IMR-90 (cell line): Measurements from ENCODE around the gene ZBTB33. TPM values are rescaled to one million over a fixed set of nuclear protein-coding genes. Genes with fewer than 3 reads are reported as not detected.

Experiments
- ATAC-seq: fragments of 200-7000 bp; cut with Tn5 transposase; 2 replicates; pipeline ENCODE4 v1.9.1; 2020; ENCODE audit warnings: low read depth, mild to moderate bottlenecking, moderate library complexity
- BruUV-seq: library from RNA; stranded (reverse); fragments of 400-500 nt; replicated peaks from 2 replicates; lab custom pipeline; 2021; lab: Mats Ljungman, UMichigan
- CTCF ChIA-PET: fragments of 300-600 bp; formaldehyde crosslinking; extraction: SDS; loops from one replicate; lab custom pipeline; 2021; ENCODE audit warnings: antibody characterized with exemption; lab: Yijun Ruan, JAX
- POLR2A ChIA-PET: fragments of 300-600 bp; sonication (Branson Sonifier 250); formaldehyde crosslinking; loops from one replicate; lab custom pipeline; 2022; ENCODE audit warnings: antibody characterized with exemption; ENCODE audit not compliant: unreplicated experiment; lab: Charles Lee
- DNase-seq: peaks from one replicate; pipeline ENCODE4 v3.0.0; 2013
- H2AFZ ChIP-seq: replicated peaks from 2 replicates; pipeline ENCODE3; 2013; ENCODE audit warnings: low read length, mild to moderate bottlenecking; ENCODE audit not compliant: poor library complexity
- H2AK5ac ChIP-seq: 2 replicates; pipeline ENCODE4 v1.6.1; 2013; ENCODE audit warnings: low read depth, low read length, inconsistent platforms
- H2AK9ac ChIP-seq: replicated peaks from 2 replicates; pipeline ENCODE3; 2013; ENCODE audit warnings: mild to moderate bottlenecking, low read depth, low read length, moderate library complexity; ENCODE audit not compliant: poor library complexity
- H2BK120ac ChIP-seq: 2 replicates; pipeline ENCODE4 v1.6.1; 2013; ENCODE audit warnings: low read depth, low read length, inconsistent platforms
- H2BK15ac ChIP-seq: 3 replicates; pipeline ENCODE4 v1.6.1; 2013; ENCODE audit warnings: low read depth, low read length, inconsistent platforms
- H2BK20ac ChIP-seq: 2 replicates; pipeline ENCODE4 v1.6.1; 2013; ENCODE audit warnings: low read depth, mild to moderate bottlenecking, inconsistent platforms, low read length, moderate library complexity
- H2BK5ac ChIP-seq: 2 replicates; pipeline ENCODE4 v1.6.1; 2013; ENCODE audit warnings: mild to moderate bottlenecking, low read depth, low read length, inconsistent platforms; ENCODE audit not compliant: poor library complexity, severe bottlenecking
- H3K14ac ChIP-seq: replicated peaks from 2 replicates; pipeline ENCODE4 v1.6.1; 2013; ENCODE audit warnings: low read depth, low read length, inconsistent platforms
- H3K18ac ChIP-seq: 2 replicates; pipeline ENCODE4 v1.6.1; 2013; ENCODE audit warnings: low read depth, low read length, control low read depth
- H3K23ac ChIP-seq: 2 replicates; pipeline ENCODE4 v1.6.1; 2013; ENCODE audit warnings: low read depth, low read length, inconsistent platforms
- H3K27ac ChIP-seq: 2 replicates; pipeline ENCODE4 v1.5.1; 2013; ENCODE audit warnings: mild to moderate bottlenecking, control low read depth, low read length; ENCODE audit not compliant: insufficient read depth
- H3K27me3 ChIP-seq: 2 replicates; pipeline ENCODE4 v1.6.1; 2013; ENCODE audit warnings: low read length; ENCODE audit not compliant: control insufficient read depth, insufficient read depth
- H3K36me3 ChIP-seq: 2 replicates; pipeline ENCODE4 v1.6.1; 2013; ENCODE audit warnings: low read length, mixed read lengths; ENCODE audit not compliant: control insufficient read depth, insufficient read depth
- H3K4ac ChIP-seq: 2 replicates; pipeline ENCODE4 v1.6.1; 2013; ENCODE audit warnings: low read depth, low read length, inconsistent platforms
- H3K4me1 ChIP-seq: 2 replicates; pipeline ENCODE4 v1.6.1; 2013; ENCODE audit warnings: low read length, mixed read lengths; ENCODE audit not compliant: control insufficient read depth, insufficient read depth
- H3K4me2 ChIP-seq: 2 replicates; pipeline ENCODE4 v1.6.1; 2013; ENCODE audit warnings: low read depth, mild to moderate bottlenecking, control low read depth, low read length, moderate library complexity
- H3K4me3 ChIP-seq: 2 replicates; pipeline ENCODE4 v1.5.1; 2013; ENCODE audit warnings: low read depth, mild to moderate bottlenecking, control low read depth, low read length, moderate library complexity; ENCODE audit not compliant: insufficient read depth
- H3K56ac ChIP-seq: 2 replicates; pipeline ENCODE4 v1.6.1; 2013; ENCODE audit warnings: low read length, inconsistent platforms; ENCODE audit not compliant: insufficient read depth; ENCODE audit errors: extremely low read depth
- H3K79me1 ChIP-seq, 2 experiments: 2 replicates each; pipeline ENCODE4 v1.6.1; 2013; ENCODE audit warnings: low read length in 2 of 2, inconsistent platforms in 1 of 2, low read depth in 1 of 2
- H3K9ac ChIP-seq: 2 replicates; pipeline ENCODE4 v1.6.1; 2013; ENCODE audit warnings: low read depth, low read length, control low read depth
- H3K9me1 ChIP-seq: 2 replicates; pipeline ENCODE4 v1.6.1; 2013; ENCODE audit warnings: low read length, inconsistent platforms; ENCODE audit not compliant: insufficient read depth
- H3K9me3 ChIP-seq: 2 replicates; pipeline ENCODE4 v1.6.1; 2013; ENCODE audit warnings: low read length; ENCODE audit not compliant: control insufficient read depth, insufficient read depth
- H4K20me1 ChIP-seq: 2 replicates; pipeline ENCODE4 v1.6.1; 2013; ENCODE audit warnings: low read length, inconsistent platforms; ENCODE audit not compliant: insufficient read depth
- H4K5ac ChIP-seq: 2 replicates; pipeline ENCODE4 v1.6.1; 2013; ENCODE audit warnings: mild to moderate bottlenecking, low read depth, low read length, control low read depth
- H4K8ac ChIP-seq, 2 experiments: 2 replicates each; pipeline ENCODE4 v1.6.1; 2013; ENCODE audit warnings: low read depth in 2 of 2, low read length in 2 of 2, control low read depth in 1 of 2, inconsistent platforms in 1 of 2
- H4K91ac ChIP-seq: 2 replicates; pipeline ENCODE4 v1.6.1; 2013; ENCODE audit warnings: low read depth, low read length, inconsistent platforms; ENCODE audit not compliant: insufficient read depth
- FOS ChIP-seq: fragments of 150-350 bp; IDR thresholded peaks from 2 replicates; pipeline ENCODE4 v1.6.1; 2016; ENCODE audit warnings: low read depth, low read length
- MAFK ChIP-seq: IDR thresholded peaks from 2 replicates; pipeline ENCODE4 v1.6.1; 2012; ENCODE audit warnings: low read depth, low read length, improper control_type of control experiment
- MAZ ChIP-seq: IDR thresholded peaks from 2 replicates; pipeline ENCODE4 v1.6.1; 2012; ENCODE audit warnings: low read depth, mild to moderate bottlenecking, low read length, improper control_type of control experiment, moderate library complexity, borderline replicate concordance
- MXI1 ChIP-seq: IDR thresholded peaks from 2 replicates; pipeline ENCODE4 v1.6.1; 2012; ENCODE audit warnings: low read depth, mild to moderate bottlenecking, low read length, moderate library complexity, borderline replicate concordance
- NFE2L2 ChIP-seq: fragments of 150-350 bp; IDR thresholded peaks from 2 replicates; pipeline ENCODE4 v1.6.1; 2016; ENCODE audit warnings: low read depth, mild to moderate bottlenecking, low read length
- RAD21 ChIP-seq: IDR thresholded peaks from 2 replicates; pipeline ENCODE4 v1.6.1; 2012; ENCODE audit warnings: low read length, improper control_type of control experiment
- RFX5 ChIP-seq: IDR thresholded peaks from 2 replicates; pipeline ENCODE4 v1.8.0; 2012; ENCODE audit warnings: low read depth, mild to moderate bottlenecking, low read length, moderate library complexity
- SMC3 ChIP-seq: fragments of 150-350 bp; IDR thresholded peaks from 2 replicates; pipeline ENCODE4 v1.6.1; 2016; ENCODE audit warnings: low read depth, mild to moderate bottlenecking, antibody characterized with exemption, low read length, moderate library complexity
- WGBS, 2 experiments: methylation state at CpG; one replicate each; pipeline versions ENCODE4 v1.1.5 to v1.1.7; 2013; ENCODE audit warnings: missing lambda C conversion rate in 2 of 2; ENCODE audit not compliant: insufficient read length in 1 of 2; ENCODE audit errors: extremely low coverage in 2 of 2; 5-methylcytosine and 5-hydroxymethylcytosine counted together
- dilution Hi-C: fragments of 300-500 bp; cut with HindIII; formaldehyde crosslinking; loops from one replicate; pipeline ENCODE4 v1.14.3; 2018; ENCODE audit warnings: low sequenced_read_pairs; ENCODE audit not compliant: unreplicated experiment
- in situ Hi-C: fragments of 300-500 bp; cut with MboI; formaldehyde crosslinking; loops from 3 replicates; pipeline ENCODE4 v1.14.3; 2019; ENCODE audit warnings: low sequenced_read_pairs, inconsistent platforms, mixed read lengths
- intact Hi-C: fragments of 100-400 bp; cut with micrococcal nuclease; formaldehyde crosslinking; loops from 2 replicates; pipeline ENCODE4 v1.10.0; 2022
- polyA plus RNA-seq, 3 experiments: library from polyadenylated mRNA; depleted of rRNA; stranded (reverse); fragments of >200 nt; gene quantifications; 2 replicates each; pipeline ENCODE4 v1.2.3, GENCODE V29; 2012; ENCODE audit warnings: low replicate concordance in 1 of 3
- total RNA-seq: library from RNA; depleted of rRNA; stranded (reverse); fragments of >200 nt; gene quantifications from 2 replicates; pipeline ENCODE4 v1.2.3, GENCODE V29; 2012
- TF ChIP-seq, protein P1 (sequence below): fragments of 150-350 bp; IDR thresholded peaks from 2 replicates; pipeline ENCODE4 v1.6.1; 2017; ENCODE audit warnings: mild to moderate bottlenecking, antibody characterized with exemption, low read length, low read depth

Gene ZBTB33
- total and polyA plus RNA-seq, 2 of the 4 experiments (the other 2 are of a cell fraction) = 3.3 to 16.3 TPM

DNA sequence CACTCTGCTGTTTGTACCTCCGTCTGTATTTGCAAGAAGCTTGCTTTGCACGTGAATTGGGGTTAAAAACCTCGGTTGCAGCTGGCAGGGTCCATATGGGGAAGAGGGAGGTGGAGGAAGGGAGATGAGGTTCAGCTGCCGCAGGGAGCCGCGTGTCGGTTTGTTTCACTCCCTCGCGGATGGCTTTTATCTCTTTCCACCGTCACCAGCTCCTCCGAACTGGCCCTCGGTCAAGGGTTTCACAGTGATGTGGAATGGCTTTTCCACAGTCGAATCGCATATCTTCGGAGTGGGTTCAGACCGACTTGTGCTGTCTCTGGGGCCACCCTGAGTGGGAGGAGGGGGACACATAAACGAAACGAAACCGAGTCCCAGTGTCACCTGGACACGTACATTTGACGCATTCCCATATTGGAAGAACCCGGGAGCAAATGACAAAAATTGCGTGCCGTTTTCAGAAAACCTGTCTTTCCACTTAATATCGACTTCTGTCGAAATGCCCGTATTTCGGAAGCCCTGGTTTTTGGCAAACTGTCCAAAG, 929 bp downstream of the ZBTB33 start:
- Histone ChIP-seq H2BK20ac (no peak overlapping the region), H3K23ac (peak overlapping the region; percentile 53), H3K9me1 (no peaks in the 10 kb centered on the region), H3K18ac (peak overlapping the region; percentile 33; the same call in 1 of the 2 replicates), H2BK15ac (no peak overlapping the region), H3K27me3 (0 out of 2 replicates have a peak, but pooled peaks cover 2% of the 10 kb centered on the region), H2AK5ac (0 out of 2 replicates have a peak overlapping the region, but pooled peaks have one; percentile 36), H3K27ac (peak overlapping the region; percentile 82), H2BK5ac (peak overlapping the region; percentile 73), H4K5ac (peak overlapping the region; percentile 53; the same call in 1 of the 2 replicates), H2AFZ (peak overlapping the region; percentile 87), H3K14ac (0 out of 2 replicates have a peak overlapping the region, but pooled peaks have one; percentile 76), H4K91ac (0 out of 2 replicates have a peak overlapping the region, but pooled peaks have one; percentile 29), H4K8ac (peak overlapping the region in 1 of 2 experiments; percentile 65; a peak in 1 of 4 replicates), H4K20me1 (no peaks in the 10 kb centered on the region), H3K56ac (no peak overlapping the region), H2BK120ac (no peak overlapping the region), H3K79me1 (peaks cover 6% of the 10 kb centered on the region in 2 experiments; a peak in 2 of 4 replicates), H3K36me3 (peaks cover 3% of the 10 kb centered on the region; the same call in 1 of the 2 replicates), H3K4me1 (no peaks in the 10 kb centered on the region), H3K9ac (peak overlapping the region; percentile 82), H3K4me2 (peak overlapping the region; percentile 71), H3K9me3 (no peaks in the 10 kb centered on the region), H2AK9ac (peak overlapping the region; percentile 89), H3K4me3 (peak overlapping the region; percentile 95), H3K4ac (peak overlapping the region; percentile 79; the same call in 1 of the 2 replicates)
- no peak for TF ChIP-seq MAFK
- TF ChIP-seq MAZ = no peak
- no peak for TF ChIP-seq MXI1
- no peak for TF ChIP-seq RFX5
- TF ChIP-seq RAD21 = no peak
- TF ChIP-seq NFE2L2 = no peak
- TF ChIP-seq SMC3 = no peak
- no peak for TF ChIP-seq FOS
- TF ChIP-seq, protein P1, sequence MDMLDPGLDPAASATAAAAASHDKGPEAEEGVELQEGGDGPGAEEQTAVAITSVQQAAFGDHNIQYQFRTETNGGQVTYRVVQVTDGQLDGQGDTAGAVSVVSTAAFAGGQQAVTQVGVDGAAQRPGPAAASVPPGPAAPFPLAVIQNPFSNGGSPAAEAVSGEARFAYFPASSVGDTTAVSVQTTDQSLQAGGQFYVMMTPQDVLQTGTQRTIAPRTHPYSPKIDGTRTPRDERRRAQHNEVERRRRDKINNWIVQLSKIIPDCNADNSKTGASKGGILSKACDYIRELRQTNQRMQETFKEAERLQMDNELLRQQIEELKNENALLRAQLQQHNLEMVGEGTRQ = no peak
- intact Hi-C loops = loop anchor here (5.0 kb wide), 1 partner anchor 216 kb away; the partner anchor contains the start of gene LAMP2
- ATAC-seq = 0 out of 2 replicates have a peak, but pooled peaks have one; percentile 7
- DNase-seq = peak; percentile 18
- in situ Hi-C loops = no loop called here
- dilution Hi-C loops = no loop called here
- no TSS peak for BruUV-seq
- 80% methylated on average over 1 of the region's 28 CpGs; no CpG with 5 or more reads in 1 of the 2 experiments for WGBS, 2 experiments
- CTCF ChIA-PET = no interaction called here
- POLR2A ChIA-PET = no interaction called here
